Muscle layer of colon (tissue), 2 donors: ENCODE results near the gene ADAMTS8.

ENCODE experiments used
- H3K27ac ChIP-seq: one replicate; pipeline ENCODE4 v1.7.0; 2013; ENCODE audit warnings: low read depth, mild to moderate bottlenecking, low read length, moderate library complexity
- H3K27me3 ChIP-seq, 2 donors: one replicate each; pipeline ENCODE4 v1.7.0; 2013; ENCODE audit warnings: low read length in 2 of 2, mild to moderate bottlenecking in 2 of 2; ENCODE audit not compliant: insufficient read depth in 2 of 2, control insufficient read depth in 1 of 2
- H3K36me3 ChIP-seq: one replicate; pipeline ENCODE4 v1.7.0; 2013; ENCODE audit warnings: mild to moderate bottlenecking, low read length; ENCODE audit not compliant: insufficient read depth
- H3K4me1 ChIP-seq: one replicate; pipeline ENCODE4 v1.7.0; 2013; ENCODE audit warnings: mild to moderate bottlenecking, low read length; ENCODE audit not compliant: insufficient read depth
- H3K4me3 ChIP-seq, 2 donors: one replicate each; pipeline ENCODE4 v1.7.0; 2013; ENCODE audit warnings: low read length in 2 of 2, low read depth in 1 of 2, mild to moderate bottlenecking in 1 of 2, moderate library complexity in 1 of 2
- H3K9ac ChIP-seq: one replicate; pipeline ENCODE4 v1.7.0; 2013; ENCODE audit warnings: low read length
- H3K9me3 ChIP-seq: one replicate; pipeline ENCODE4 v1.7.0; 2013; ENCODE audit warnings: mild to moderate bottlenecking, low read length
- donor health status: abdominal sarcoma.
- donor health status: Adenocarcinoma of cecum.

The ADAMTS8 gene

GRCh38 chr11:130434521-130435223 is 6.3 kb upstream of the ADAMTS8 start:
- Histone ChIP-seq H3K4me1 (peaks cover 7% of the 10 kb centered on the region), H3K36me3 (no peaks in the 10 kb centered on the region), H3K27ac (peak overlapping the region; percentile 46), H3K9ac (peak overlapping the region; percentile 44), H3K4me3 (peak overlapping the region; percentile 46 to 67), H3K27me3 (no peaks in the 10 kb centered on the region), H3K9me3 (no peaks in the 10 kb centered on the region)

- no peak overlapping the region for H3K9ac ChIP-seq
- H3K27me3 ChIP-seq = no peaks in the 10 kb centered on the region
- no peak overlapping the region for H3K4me3 ChIP-seq
- H3K36me3 ChIP-seq = no peaks in the 10 kb centered on the region
- no peak overlapping the region for H3K27ac ChIP-seq
- no peaks in the 10 kb centered on the region for H3K9me3 ChIP-seq
- H3K4me1 ChIP-seq = peaks cover 17% of the 10 kb centered on the region
These were observed 4.9 kb upstream of the ADAMTS8 start for GRCh38 chr11:130433357-130433756.

- H3K27ac ChIP-seq = no peak overlapping the region
- H3K9me3 ChIP-seq = no peaks in the 10 kb centered on the region
- peaks cover 17% of the 10 kb centered on the region for H3K4me1 ChIP-seq
- no peak overlapping the region for H3K9ac ChIP-seq
- H3K4me3 ChIP-seq = no peak overlapping the region
- H3K36me3 ChIP-seq = no peaks in the 10 kb centered on the region
- H3K27me3 ChIP-seq = peaks cover 0 to 7% of the 10 kb centered on the region in 2 donors
These were observed 3.4 kb upstream of the ADAMTS8 start for GRCh38 chr11:130431801-130432200.

DNA sequence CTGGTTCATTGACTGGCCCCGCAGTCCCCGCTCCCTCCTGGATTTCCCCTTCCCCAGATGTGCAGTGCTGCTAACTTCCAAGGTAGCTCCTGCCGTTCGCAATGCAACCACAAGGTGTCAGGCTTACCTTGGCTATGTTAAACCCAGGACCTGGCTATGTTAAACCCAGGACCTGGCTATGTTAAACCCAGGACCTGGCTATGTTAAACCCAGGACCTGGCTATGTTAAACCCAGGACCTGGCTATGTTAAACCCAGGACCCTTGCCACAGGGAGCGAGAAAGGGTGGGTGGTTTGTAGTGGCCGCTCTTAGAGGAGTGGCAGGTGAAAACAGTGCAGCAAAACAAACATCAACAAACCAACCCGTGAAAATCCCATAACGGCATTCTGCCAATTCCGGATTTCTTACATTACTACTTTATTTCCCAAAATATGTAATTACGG is 2.9 kb upstream of the ADAMTS8 start:
- Histone ChIP-seq H3K4me3 (no peak overlapping the region), H3K9ac (no peak overlapping the region), H3K27ac (no peak overlapping the region), H3K4me1 (peaks cover 20% of the 10 kb centered on the region), H3K36me3 (no peaks in the 10 kb centered on the region), H3K9me3 (no peaks in the 10 kb centered on the region), H3K27me3 (peaks cover 0 to 7% of the 10 kb centered on the region in 2 donors)

DNA sequence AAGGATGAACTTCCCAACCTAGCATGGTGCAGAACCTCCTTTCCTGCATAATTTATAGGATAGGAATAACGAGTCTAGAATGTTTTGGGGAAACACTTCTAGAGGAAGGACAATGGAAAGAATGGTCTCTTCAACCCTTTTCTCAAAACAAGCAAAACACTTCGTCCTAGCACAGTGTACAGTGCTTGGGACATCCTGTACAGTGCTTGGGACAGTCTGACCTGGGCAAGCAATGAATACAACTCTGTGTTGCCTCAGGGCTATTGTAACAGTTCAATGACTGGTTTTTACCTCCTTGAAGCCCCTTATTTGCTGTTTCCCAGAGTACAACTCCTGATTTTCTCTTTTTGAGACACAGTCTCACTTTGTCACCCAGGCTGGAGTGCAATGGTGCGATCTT is 1.6 kb upstream of the ADAMTS8 start:
- H3K36me3 ChIP-seq = no peaks in the 10 kb centered on the region
- H3K27me3 ChIP-seq = peaks cover 0 to 7% of the 10 kb centered on the region in 2 donors
- no peak overlapping the region for H3K4me3 ChIP-seq
- H3K9ac ChIP-seq = no peak overlapping the region
- peaks cover 19% of the 10 kb centered on the region for H3K4me1 ChIP-seq
- H3K27ac ChIP-seq = no peak overlapping the region
- H3K9me3 ChIP-seq = no peaks in the 10 kb centered on the region

- H3K27me3 ChIP-seq = peaks cover 0 to 7% of the 10 kb centered on the region in 2 donors
These were observed 792 bp upstream of the ADAMTS8 start for GRCh38 chr11:130429120-130429681.

DNA sequence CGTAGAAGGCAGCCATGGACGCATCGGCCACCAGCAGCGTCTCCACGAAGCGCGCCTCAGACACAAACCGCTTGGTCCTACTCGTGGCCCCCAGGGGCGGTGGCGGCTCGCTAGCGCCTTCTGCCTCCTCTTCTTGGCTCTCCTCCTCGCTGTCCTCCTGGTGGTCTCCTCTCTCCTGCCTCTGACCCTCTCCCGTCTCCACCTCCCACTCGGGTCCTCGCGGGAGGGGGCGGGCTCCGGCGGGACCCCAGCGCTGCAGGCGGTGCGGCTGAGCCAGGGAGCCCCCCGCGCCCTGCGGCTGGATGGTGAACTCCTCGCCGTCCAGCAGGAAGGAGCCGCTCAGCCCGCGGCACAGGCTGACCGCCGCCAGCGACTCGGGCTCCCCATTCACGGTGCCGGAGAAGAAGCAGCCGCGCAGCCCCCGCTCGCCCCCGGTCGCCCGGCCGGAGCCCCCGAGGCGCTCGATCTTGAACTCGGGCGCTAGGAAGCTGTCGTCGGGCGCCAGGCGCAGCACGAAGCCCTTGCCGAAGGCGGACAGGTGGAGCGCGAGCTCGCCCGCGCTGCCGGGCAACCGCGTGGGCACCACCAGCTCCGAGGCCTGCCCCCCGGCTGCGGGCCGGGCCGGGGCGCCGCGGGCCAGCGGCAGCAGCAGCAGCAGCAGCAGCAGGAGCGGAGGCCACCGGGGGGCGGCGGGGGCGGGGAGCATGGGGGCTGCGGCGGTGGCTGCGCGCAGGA is 661 bp downstream of the ADAMTS8 start:
- Histone ChIP-seq H3K27ac (peak overlapping the region; percentile 82), H3K9me3 (no peaks in the 10 kb centered on the region), H3K36me3 (no peaks in the 10 kb centered on the region), H3K4me1 (peaks cover 19% of the 10 kb centered on the region), H3K27me3 (peaks cover 0 to 7% of the 10 kb centered on the region in 2 donors), H3K9ac (peak overlapping the region; percentile 61), H3K4me3 (peak overlapping the region; percentile 79 to 81)

More at GRCh38 chr11:130429120-130429681, 792 bp upstream of the ADAMTS8 start:
- Histone ChIP-seq H3K4me1 (peaks cover 19% of the 10 kb centered on the region), H3K9ac (no peak overlapping the region), H3K9me3 (no peaks in the 10 kb centered on the region), H3K4me3 (no peak overlapping the region), H3K27ac (peak overlapping the region; percentile 32), H3K36me3 (no peaks in the 10 kb centered on the region)

- H3K27ac ChIP-seq = peak overlapping the region; percentile 82
- no peaks in the 10 kb centered on the region for H3K36me3 ChIP-seq
- H3K9me3 ChIP-seq = no peaks in the 10 kb centered on the region
- H3K4me3 ChIP-seq = peak overlapping the region; percentile 79 to 81
- H3K4me1 ChIP-seq = peaks cover 19% of the 10 kb centered on the region
- H3K9ac ChIP-seq = peak overlapping the region; percentile 61
- peaks cover 0 to 7% of the 10 kb centered on the region in 2 donors for H3K27me3 ChIP-seq
These were observed 1.5 kb downstream of the ADAMTS8 start for GRCh38 chr11:130426837-130427341.

- Histone ChIP-seq H3K9me3 (no peaks in the 10 kb centered on the region), H3K27me3 (peaks cover 0 to 7% of the 10 kb centered on the region in 2 donors), H3K27ac (peak overlapping the region; percentile 82), H3K4me1 (peaks cover 19% of the 10 kb centered on the region), H3K9ac (peak overlapping the region; percentile 61), H3K4me3 (peak overlapping the region; percentile 79 to 81), H3K36me3 (no peaks in the 10 kb centered on the region)
These were observed 2.1 kb downstream of the ADAMTS8 start for GRCh38 chr11:130426223-130426836.

- H3K36me3 ChIP-seq = no peaks in the 10 kb centered on the region
- no peaks in the 10 kb centered on the region for H3K9me3 ChIP-seq
- no peak overlapping the region for H3K9ac ChIP-seq
- H3K27me3 ChIP-seq = peaks cover 0 to 7% of the 10 kb centered on the region in 2 donors
- peaks cover 31% of the 10 kb centered on the region for H3K4me1 ChIP-seq
- H3K27ac ChIP-seq = no peak overlapping the region
- no peak overlapping the region for H3K4me3 ChIP-seq
These were observed 3.3 kb downstream of the ADAMTS8 start for GRCh38 chr11:130425156-130425555.

DNA sequence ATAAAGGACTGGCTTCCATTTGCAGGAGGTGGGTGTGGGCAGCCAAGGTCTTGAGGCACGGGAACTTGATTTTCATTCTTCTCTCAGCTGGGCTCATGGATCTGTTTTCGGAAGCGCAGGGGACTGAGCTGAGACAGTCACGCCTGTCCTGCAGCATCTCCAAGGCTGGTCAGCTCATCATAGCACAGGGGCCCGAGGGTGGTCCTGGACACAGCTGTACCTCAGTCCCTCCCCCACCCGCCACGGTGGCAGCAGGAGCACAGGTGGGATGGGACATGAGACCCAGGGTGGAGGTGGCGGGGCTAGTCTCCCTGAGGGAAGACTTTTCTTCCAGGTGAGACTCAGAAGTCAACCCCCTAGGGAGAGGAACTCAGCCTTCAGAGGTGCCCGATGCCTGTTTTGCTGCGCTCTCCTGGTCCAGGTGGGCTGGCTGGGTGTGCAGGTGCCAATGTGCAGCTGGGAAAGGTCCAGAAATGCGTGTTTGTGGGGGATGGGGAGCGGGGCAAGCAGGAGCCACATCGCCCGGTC is 3.7 kb downstream of the ADAMTS8 start:
- Histone ChIP-seq H3K4me1 (peaks cover 35% of the 10 kb centered on the region), H3K9me3 (no peaks in the 10 kb centered on the region), H3K4me3 (no peak overlapping the region), H3K9ac (no peak overlapping the region), H3K27me3 (peaks cover 0 to 7% of the 10 kb centered on the region in 2 donors), H3K36me3 (no peaks in the 10 kb centered on the region), H3K27ac (no peak overlapping the region)
